H1 (cell line): ENCODE data around the gene SLC16A2. TPM values are rescaled to one million over a fixed set of nuclear protein-coding genes. Genes with fewer than 3 reads are reported as not detected.

Experiments
- EGR1 ChIP-seq: IDR thresholded peaks from 2 replicates; pipeline ENCODE4 v1.6.1; 2011; ENCODE audit warnings: low read depth, low read length, borderline replicate concordance
- EZH2 ChIP-seq: fragments of 200-600 bp; sonication (generic); IDR thresholded peaks from 2 replicates; pipeline ENCODE4 v1.7.1; 2012; ENCODE audit warnings: low read depth, mild to moderate bottlenecking, moderate library complexity, low read length, inconsistent platforms; ENCODE audit not compliant: severe bottlenecking
- NANOG ChIP-seq: IDR thresholded peaks from 2 replicates; pipeline ENCODE4 v1.6.1; 2011; ENCODE audit warnings: low read length, low read depth, mild to moderate bottlenecking, inconsistent platforms; ENCODE audit not compliant: insufficient read depth, poor library complexity, severe bottlenecking
- RBBP5 ChIP-seq: IDR thresholded peaks from 2 replicates; pipeline ENCODE4 v1.7.1; 2012; ENCODE audit warnings: low read depth, mild to moderate bottlenecking, inconsistent platforms, low read length, moderate library complexity, borderline replicate concordance
- RXRA ChIP-seq: IDR thresholded peaks from 2 replicates; pipeline ENCODE4 v1.6.1; 2011; ENCODE audit warnings: low read depth, mild to moderate bottlenecking, low read length, moderate library complexity; ENCODE audit not compliant: insufficient read depth
- SAP30 ChIP-seq: fragments of 300-600 bp; sonication (generic); IDR thresholded peaks from 2 replicates; pipeline ENCODE4 v1.7.1; 2012; ENCODE audit warnings: low read length, moderate library complexity, mild to moderate bottlenecking, inconsistent platforms; ENCODE audit not compliant: insufficient read depth, insufficient replicate concordance
- SP4 ChIP-seq: IDR thresholded peaks from 2 replicates; pipeline ENCODE4 v1.6.1; 2012; ENCODE audit warnings: low read length, inconsistent platforms
- polyA plus RNA-seq, 7 experiments: library from polyadenylated mRNA; depleted of rRNA in 3 of 7; stranded (reverse) in 5 of 7; unstranded in 2 of 7; fragments of >200 nt in 5 of 7; fragments of 200-250 nt in 2 of 7; gene quantifications; 1 replicate in 5 of 7; 2 replicates in 1 of 7; 4 replicates in 1 of 7; pipeline versions ENCODE4 v1.2.1 to v1.2.3, GENCODE V29; 2011 to 2013; ENCODE audit warnings: missing spikeins in 2 of 7, mixed read lengths in 2 of 7
- total RNA-seq: library from RNA; stranded (reverse); fragmentation: NEBNext Ultra II Directional; extraction: Animal tissue kit (Norgen Biotek cat#: 25700); gene quantifications from 2 replicates; pipeline ENCODE4 v1.2.1, GENCODE V29; 2021
- TF ChIP-seq, protein P1 (sequence below): fragments of 300-600 bp; sonication (generic); IDR thresholded peaks from 2 replicates; pipeline ENCODE4 v1.7.1; 2012; ENCODE audit warnings: low read length, moderate library complexity, mild to moderate bottlenecking, inconsistent platforms; ENCODE audit not compliant: insufficient replicate concordance
- TF ChIP-seq, protein P2 (sequence below): IDR thresholded peaks from 2 replicates; pipeline ENCODE4 v1.6.1; 2012; ENCODE audit warnings: inconsistent platforms

The SLC16A2 gene
- total and polyA plus RNA-seq, 2 of the 8 experiments (the other 6 are each of a cell fraction or from before 2014, with no cell fraction given), result 24.4 to 32.2 TPM

DNA sequence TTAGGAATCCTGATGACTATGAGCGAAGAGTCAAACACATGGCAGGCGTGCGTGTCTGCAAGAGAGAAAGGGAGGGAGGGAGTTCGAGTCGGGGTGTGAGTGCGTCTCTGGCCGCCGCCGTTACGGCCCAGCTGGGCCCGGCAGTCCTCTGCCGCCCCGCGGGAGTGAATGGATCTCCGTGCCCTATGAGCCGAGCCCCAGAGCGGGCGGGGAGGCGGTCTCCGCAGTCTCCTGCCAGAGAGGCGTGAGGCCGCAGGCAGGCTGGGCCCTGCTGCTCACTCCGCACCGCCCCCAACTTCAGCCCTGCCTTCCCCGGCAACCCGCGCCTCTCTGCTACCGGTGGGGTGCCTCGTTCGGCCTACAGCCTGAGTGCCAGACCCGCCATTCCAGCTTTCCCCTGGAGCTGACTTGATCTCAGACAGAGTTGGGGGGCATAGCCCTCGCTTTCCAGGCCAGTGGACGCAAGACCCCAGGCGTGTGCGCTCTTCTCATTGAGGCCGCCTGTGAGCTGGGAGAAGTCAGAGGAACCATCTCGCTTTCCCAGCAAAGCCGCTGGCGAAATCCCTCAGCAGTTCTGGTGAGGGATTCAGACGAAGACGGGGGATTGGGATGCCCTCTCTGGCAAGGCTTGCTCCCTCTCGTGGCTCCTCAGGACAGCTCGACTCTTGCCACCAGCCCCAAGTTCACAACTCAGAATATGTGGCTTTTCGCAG lies 1.4 kb downstream of the SLC16A2 start (continued):
- TF ChIP-seq, protein P1, sequence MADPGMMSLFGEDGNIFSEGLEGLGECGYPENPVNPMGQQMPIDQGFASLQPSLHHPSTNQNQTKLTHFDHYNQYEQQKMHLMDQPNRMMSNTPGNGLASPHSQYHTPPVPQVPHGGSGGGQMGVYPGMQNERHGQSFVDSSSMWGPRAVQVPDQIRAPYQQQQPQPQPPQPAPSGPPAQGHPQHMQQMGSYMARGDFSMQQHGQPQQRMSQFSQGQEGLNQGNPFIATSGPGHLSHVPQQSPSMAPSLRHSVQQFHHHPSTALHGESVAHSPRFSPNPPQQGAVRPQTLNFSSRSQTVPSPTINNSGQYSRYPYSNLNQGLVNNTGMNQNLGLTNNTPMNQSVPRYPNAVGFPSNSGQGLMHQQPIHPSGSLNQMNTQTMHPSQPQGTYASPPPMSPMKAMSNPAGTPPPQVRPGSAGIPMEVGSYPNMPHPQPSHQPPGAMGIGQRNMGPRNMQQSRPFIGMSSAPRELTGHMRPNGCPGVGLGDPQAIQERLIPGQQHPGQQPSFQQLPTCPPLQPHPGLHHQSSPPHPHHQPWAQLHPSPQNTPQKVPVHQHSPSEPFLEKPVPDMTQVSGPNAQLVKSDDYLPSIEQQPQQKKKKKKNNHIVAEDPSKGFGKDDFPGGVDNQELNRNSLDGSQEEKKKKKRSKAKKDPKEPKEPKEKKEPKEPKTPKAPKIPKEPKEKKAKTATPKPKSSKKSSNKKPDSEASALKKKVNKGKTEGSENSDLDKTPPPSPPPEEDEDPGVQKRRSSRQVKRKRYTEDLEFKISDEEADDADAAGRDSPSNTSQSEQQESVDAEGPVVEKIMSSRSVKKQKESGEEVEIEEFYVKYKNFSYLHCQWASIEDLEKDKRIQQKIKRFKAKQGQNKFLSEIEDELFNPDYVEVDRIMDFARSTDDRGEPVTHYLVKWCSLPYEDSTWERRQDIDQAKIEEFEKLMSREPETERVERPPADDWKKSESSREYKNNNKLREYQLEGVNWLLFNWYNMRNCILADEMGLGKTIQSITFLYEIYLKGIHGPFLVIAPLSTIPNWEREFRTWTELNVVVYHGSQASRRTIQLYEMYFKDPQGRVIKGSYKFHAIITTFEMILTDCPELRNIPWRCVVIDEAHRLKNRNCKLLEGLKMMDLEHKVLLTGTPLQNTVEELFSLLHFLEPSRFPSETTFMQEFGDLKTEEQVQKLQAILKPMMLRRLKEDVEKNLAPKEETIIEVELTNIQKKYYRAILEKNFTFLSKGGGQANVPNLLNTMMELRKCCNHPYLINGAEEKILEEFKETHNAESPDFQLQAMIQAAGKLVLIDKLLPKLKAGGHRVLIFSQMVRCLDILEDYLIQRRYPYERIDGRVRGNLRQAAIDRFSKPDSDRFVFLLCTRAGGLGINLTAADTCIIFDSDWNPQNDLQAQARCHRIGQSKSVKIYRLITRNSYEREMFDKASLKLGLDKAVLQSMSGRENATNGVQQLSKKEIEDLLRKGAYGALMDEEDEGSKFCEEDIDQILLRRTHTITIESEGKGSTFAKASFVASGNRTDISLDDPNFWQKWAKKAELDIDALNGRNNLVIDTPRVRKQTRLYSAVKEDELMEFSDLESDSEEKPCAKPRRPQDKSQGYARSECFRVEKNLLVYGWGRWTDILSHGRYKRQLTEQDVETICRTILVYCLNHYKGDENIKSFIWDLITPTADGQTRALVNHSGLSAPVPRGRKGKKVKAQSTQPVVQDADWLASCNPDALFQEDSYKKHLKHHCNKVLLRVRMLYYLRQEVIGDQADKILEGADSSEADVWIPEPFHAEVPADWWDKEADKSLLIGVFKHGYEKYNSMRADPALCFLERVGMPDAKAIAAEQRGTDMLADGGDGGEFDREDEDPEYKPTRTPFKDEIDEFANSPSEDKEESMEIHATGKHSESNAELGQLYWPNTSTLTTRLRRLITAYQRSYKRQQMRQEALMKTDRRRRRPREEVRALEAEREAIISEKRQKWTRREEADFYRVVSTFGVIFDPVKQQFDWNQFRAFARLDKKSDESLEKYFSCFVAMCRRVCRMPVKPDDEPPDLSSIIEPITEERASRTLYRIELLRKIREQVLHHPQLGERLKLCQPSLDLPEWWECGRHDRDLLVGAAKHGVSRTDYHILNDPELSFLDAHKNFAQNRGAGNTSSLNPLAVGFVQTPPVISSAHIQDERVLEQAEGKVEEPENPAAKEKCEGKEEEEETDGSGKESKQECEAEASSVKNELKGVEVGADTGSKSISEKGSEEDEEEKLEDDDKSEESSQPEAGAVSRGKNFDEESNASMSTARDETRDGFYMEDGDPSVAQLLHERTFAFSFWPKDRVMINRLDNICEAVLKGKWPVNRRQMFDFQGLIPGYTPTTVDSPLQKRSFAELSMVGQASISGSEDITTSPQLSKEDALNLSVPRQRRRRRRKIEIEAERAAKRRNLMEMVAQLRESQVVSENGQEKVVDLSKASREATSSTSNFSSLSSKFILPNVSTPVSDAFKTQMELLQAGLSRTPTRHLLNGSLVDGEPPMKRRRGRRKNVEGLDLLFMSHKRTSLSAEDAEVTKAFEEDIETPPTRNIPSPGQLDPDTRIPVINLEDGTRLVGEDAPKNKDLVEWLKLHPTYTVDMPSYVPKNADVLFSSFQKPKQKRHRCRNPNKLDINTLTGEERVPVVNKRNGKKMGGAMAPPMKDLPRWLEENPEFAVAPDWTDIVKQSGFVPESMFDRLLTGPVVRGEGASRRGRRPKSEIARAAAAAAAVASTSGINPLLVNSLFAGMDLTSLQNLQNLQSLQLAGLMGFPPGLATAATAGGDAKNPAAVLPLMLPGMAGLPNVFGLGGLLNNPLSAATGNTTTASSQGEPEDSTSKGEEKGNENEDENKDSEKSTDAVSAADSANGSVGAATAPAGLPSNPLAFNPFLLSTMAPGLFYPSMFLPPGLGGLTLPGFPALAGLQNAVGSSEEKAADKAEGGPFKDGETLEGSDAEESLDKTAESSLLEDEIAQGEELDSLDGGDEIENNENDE, result no peak
- TF ChIP-seq NANOG (no peak), EZH2 (no peak), RXRA (no peak), SP4 (no peak), EGR1 (no peak), SAP30 (no peak), RBBP5 (0 out of 2 replicates have a peak, but pooled peaks have one; percentile 11)
- TF ChIP-seq, protein P2, sequence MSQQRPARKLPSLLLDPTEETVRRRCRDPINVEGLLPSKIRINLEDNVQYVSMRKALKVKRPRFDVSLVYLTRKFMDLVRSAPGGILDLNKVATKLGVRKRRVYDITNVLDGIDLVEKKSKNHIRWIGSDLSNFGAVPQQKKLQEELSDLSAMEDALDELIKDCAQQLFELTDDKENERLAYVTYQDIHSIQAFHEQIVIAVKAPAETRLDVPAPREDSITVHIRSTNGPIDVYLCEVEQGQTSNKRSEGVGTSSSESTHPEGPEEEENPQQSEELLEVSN, result peak; percentile 17; the same call in 1 of the 2 replicates
